Ovary (tissue), 9 donors: ENCODE results near the gene MCAT. TPM values are rescaled to one million over a fixed set of nuclear protein-coding genes. Genes with fewer than 3 reads are reported as not detected.
A peak's percentile ranks its signal among the peaks of the same experiment; 100 is the strongest.
"Not testable (repeated sequence)": the region's sequence is repeated elsewhere in the genome, so short reads cannot be mapped to it uniquely, and the experiment has no call there.

Experiments
- DNase-seq, 5 donors: peaks; one replicate each; pipeline ENCODE4 v3.0.0-alpha.2; 2019 to 2020
- H3K27ac ChIP-seq, 2 donors: fragments of 200-600 bp; one replicate each; pipeline versions ENCODE4 v1.5.1 to v1.8.0; 2019 to 2022
- H3K27me3 ChIP-seq: fragments of 200-600 bp; one replicate; pipeline ENCODE4 v1.8.0; 2022
- H3K36me3 ChIP-seq: fragments of 200-600 bp; sonication (generic); one replicate; pipeline ENCODE4 v1.5.1; 2019
- H3K4me1 ChIP-seq: one replicate; pipeline ENCODE4 v1.8.1; 2013; ENCODE audit warnings: mild to moderate bottlenecking, moderate library complexity; ENCODE audit not compliant: insufficient read depth
- H3K4me3 ChIP-seq: fragments of 200-600 bp; sonication (generic); one replicate; pipeline ENCODE4 v1.5.1; 2017
- H3K9me3 ChIP-seq, 2 donors: fragments of 200-600 bp in 1 of 2; sonication (generic) in 1 of 2; one replicate each; pipeline versions ENCODE4 v1.5.1 to v1.8.1; 2013 to 2019; ENCODE audit warnings: mild to moderate bottlenecking in 1 of 2, moderate library complexity in 1 of 2
- CTCF ChIP-seq, 3 donors: fragments of 450-650 bp in 2 of 3; fragments of 200-600 bp in 1 of 3; IDR thresholded peaks; one replicate each; pipeline versions ENCODE4 v1.5.1 to v1.8.0; 2016 to 2022; ENCODE audit warnings: antibody characterized with exemption in 3 of 3, mild to moderate bottlenecking in 1 of 3
- EP300 ChIP-seq: sonication (generic); formaldehyde crosslinking; IDR thresholded peaks from one replicate; pipeline ENCODE4 v1.6.1; 2017; ENCODE audit warnings: antibody characterized with exemption
- POLR2A ChIP-seq: fragments of 450-650 bp; IDR thresholded peaks from one replicate; pipeline ENCODE4 v1.6.1; 2017; ENCODE audit warnings: antibody characterized with exemption, mild to moderate bottlenecking, moderate library complexity
- WGBS, 3 donors: extraction: QIAGEN DNeasy Blood & Tissue Kit in 1 of 3; methylation state at CpG; one replicate each; pipeline versions ENCODE4 v1.1.5 to v1.1.7; 2013 to 2017; 5-methylcytosine and 5-hydroxymethylcytosine counted together
- intact Hi-C, 4 donors: fragments of 100-400 bp; cut with DNase I; formaldehyde crosslinking; loops; one replicate each; pipeline versions ENCODE4 v1.11.0 to v1.15.1; 2022 to 2023
- polyA plus RNA-seq, 2 donors: library from polyadenylated mRNA; stranded (reverse); fragments of 200-250 nt in 1 of 2; fragments of 350-450 nt in 1 of 2; fragmentation: Illumina TruSeq in 1 of 2; extraction: RNeasy Lipid Tissue Mini Kit (QIAGEN cat#74804) in 1 of 2; gene quantifications; one replicate each; pipeline ENCODE4 v1.2.3, GENCODE V29; 2013 to 2014
- total RNA-seq, 7 donors: library from RNA; depleted of rRNA in 2 of 7; stranded (reverse); fragments of >200 nt in 2 of 7; fragmentation: NEBNext Ultra II Directional in 3 of 7; extraction: Animal tissue kit (Norgen Biotek cat#: 25700) in 3 of 7; gene quantifications; one replicate each; pipeline versions ENCODE4 v1.1.0 to v1.2.4, GENCODE V29; 2016 to 2023
- donor health status: DM: no; HTN: no; CAD: no; lungs with moderate emphysema.
- donor health status: DM: no; HTN: no; CAD: no.
- donor health status: Bipolar disorder and iron deficiency.
- donor health status: DM: yes; HTN: yes; CAD: no.
- donor health status: DM: no; HTN: no; CAD: no.
- donor health status: DM: yes; HTN: yes; CAD: no.

MCAT gene
- total and polyA plus RNA-seq, 9 donors: 7.5 to 34.0 (median 15.9) TPM

DNA sequence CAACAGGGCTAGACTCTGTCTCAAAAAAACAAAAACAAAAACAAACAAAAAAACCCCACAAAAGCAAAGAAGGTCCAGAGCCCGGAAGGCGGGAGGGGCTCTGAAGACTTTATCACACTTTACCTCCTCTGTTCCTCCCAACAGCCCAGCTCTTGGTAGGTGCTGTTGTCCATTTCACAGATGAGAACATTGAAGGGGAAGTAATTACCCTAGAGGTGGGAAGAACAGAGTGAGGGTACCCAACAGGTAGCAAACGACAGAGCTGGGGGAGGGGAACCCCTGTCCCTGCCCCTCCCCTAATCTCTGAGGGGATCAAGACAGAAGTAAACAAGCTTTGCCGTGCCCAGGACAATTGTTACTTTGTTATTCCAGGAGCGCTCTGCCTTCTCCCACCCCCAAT lies 33.7 kb downstream of the MCAT start:
- Histone ChIP-seq H3K27ac (no peak overlapping the region), H3K36me3 (no peaks in the 10 kb centered on the region), H3K4me1 (peaks cover 9% of the 10 kb centered on the region), H3K9me3 (no peaks in the 10 kb centered on the region), H3K27me3 (no peaks in the 10 kb centered on the region), H3K4me3 (no peak overlapping the region)
- intact Hi-C loops: no loop called here
- TF ChIP-seq POLR2A: no peak
- TF ChIP-seq CTCF (IDR thresholded peaks at IDR 0.05): no peak
- no peak for TF ChIP-seq EP300
- no peak for DNase-seq
- WGBS, 3 donors: 40 to 44% (median 43%) methylated on average over 5 of the region's 5 CpGs

DNA sequence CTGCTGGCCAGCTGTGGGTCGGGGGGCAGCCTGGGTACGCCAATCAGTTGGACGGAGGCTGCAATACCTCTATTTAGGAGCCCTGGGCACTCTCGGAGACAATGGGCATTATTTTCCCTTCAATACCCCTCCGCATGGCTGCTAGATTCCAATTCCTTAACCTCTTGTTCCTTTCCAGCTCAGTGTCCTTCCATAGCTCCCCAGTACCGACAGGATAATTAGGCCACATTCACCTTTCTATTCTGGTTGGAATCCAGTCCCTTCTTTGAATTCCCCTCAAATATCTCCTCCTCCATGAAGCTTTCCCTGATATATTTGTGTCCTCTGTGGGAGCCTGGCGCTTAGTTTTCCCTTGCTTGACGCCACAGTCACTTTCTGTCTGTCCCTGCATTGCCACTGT lies 36.9 kb downstream of the MCAT start:
- no peak overlapping the region for H3K4me3 ChIP-seq
- WGBS, 3 donors: 80 to 87% (median 86%) methylated on average over 8 of the region's 8 CpGs

DNA sequence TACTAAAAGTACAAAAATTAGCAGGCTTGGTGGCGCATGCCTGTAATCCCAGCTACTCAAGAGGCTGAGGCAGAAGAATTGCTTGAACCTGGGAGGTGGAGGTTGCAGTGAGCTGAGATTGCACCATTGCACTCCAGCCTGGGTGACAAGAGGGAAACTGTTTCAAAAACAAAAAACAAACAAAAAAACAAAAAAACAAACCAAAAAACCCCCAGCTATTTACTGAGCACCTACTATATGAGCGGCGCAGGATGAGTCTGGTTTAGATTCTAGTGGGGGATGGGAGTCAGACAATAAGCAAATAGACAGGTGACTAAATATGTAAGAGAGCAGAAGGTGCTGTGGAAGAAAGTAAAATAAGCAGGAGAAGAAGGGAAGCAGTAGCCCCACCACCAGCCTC lies 38.2 kb downstream of the MCAT start:
- H3K27ac ChIP-seq, H3K9me3 ChIP-seq, H3K27me3 ChIP-seq, intact Hi-C loops, H3K36me3 ChIP-seq, DNase-seq, H3K4me3 ChIP-seq: not testable (repeated sequence)
- H3K4me1 ChIP-seq: peaks cover 12% of the 10 kb centered on the region
- 96 to 98% (median 98%) methylated on average over 3 of the region's 3 CpGs for WGBS, 3 donors

More for the DNA sequence above, 36.9 kb downstream of the MCAT start:
- intact Hi-C loops: no loop called here
- no peak for TF ChIP-seq POLR2A
- no peak for TF ChIP-seq CTCF (IDR thresholded peaks at IDR 0.05)
- TF ChIP-seq EP300: no peak
- no peaks in the 10 kb centered on the region for H3K27me3 ChIP-seq
- DNase-seq: no peak
- no peaks in the 10 kb centered on the region for H3K9me3 ChIP-seq
- no peaks in the 10 kb centered on the region for H3K36me3 ChIP-seq
- H3K27ac ChIP-seq: no peak overlapping the region
- peaks cover 10% of the 10 kb centered on the region for H3K4me1 ChIP-seq

- H3K27ac ChIP-seq, H3K4me3 ChIP-seq, intact Hi-C loops, H3K36me3 ChIP-seq, DNase-seq, H3K27me3 ChIP-seq, H3K9me3 ChIP-seq: not testable (repeated sequence)
- H3K4me1 ChIP-seq: peaks cover 12% of the 10 kb centered on the region
- WGBS, 3 donors: 49 to 71% (median 67%) methylated on average over 15 of the region's 15 CpGs
Measured at GRCh38 chr22:43104056-43104625, 39.1 kb downstream of the MCAT start.

- TF ChIP-seq POLR2A (no peak), CTCF (IDR thresholded peaks at IDR 0.05) (no peak), EP300 (no peak)
- no peaks in the 10 kb centered on the region for H3K27me3 ChIP-seq
- intact Hi-C loops: no loop called here
- peak; percentile 50 to 77 (median 72) for DNase-seq
- WGBS, 3 donors: 7 to 41% (median 16%) methylated on average over 7 of the region's 7 CpGs
- peak overlapping the region in 1 of 2 donors; percentile 43 for H3K27ac ChIP-seq
- H3K36me3 ChIP-seq: no peaks in the 10 kb centered on the region
- H3K9me3 ChIP-seq: no peaks in the 10 kb centered on the region
- H3K4me1 ChIP-seq: peaks cover 12% of the 10 kb centered on the region
- no peak overlapping the region for H3K4me3 ChIP-seq
Measured at GRCh38 chr22:43101306-43101705, 41.9 kb downstream of the MCAT start.
